ENCODE measurements around the gene PAXX.
A peak's percentile ranks its signal among the peaks of the same experiment; 100 is the strongest.

The PAXX gene

GRCh38 chr9:136945333-136946227, 46.6 kb upstream of the PAXX start:
- no peak overlapping the region for H3K4me3 ChIP-seq (ENCODE audit: low read depth, low read length)
- DNase-seq (ENCODE audit: low read depth, low spot score) = no peak
- TF ChIP-seq, protein P1, sequence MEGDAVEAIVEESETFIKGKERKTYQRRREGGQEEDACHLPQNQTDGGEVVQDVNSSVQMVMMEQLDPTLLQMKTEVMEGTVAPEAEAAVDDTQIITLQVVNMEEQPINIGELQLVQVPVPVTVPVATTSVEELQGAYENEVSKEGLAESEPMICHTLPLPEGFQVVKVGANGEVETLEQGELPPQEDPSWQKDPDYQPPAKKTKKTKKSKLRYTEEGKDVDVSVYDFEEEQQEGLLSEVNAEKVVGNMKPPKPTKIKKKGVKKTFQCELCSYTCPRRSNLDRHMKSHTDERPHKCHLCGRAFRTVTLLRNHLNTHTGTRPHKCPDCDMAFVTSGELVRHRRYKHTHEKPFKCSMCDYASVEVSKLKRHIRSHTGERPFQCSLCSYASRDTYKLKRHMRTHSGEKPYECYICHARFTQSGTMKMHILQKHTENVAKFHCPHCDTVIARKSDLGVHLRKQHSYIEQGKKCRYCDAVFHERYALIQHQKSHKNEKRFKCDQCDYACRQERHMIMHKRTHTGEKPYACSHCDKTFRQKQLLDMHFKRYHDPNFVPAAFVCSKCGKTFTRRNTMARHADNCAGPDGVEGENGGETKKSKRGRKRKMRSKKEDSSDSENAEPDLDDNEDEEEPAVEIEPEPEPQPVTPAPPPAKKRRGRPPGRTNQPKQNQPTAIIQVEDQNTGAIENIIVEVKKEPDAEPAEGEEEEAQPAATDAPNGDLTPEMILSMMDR (IDR thresholded peaks at IDR 0.05; ENCODE audit: low read depth, low read length) = no peak
- in situ Hi-C loops (cut with HindIII; ENCODE audit: low sequenced_read_pairs) = loop anchor here (25.0 kb wide), 1 partner anchor 92 kb away; the partner anchor contains the start of genes ABCA2, FUT7 and NPDC1

GRCh38 chr9:136946228-136947027, 45.8 kb upstream of the PAXX start:
- in situ Hi-C loops (cut with HindIII; ENCODE audit: low sequenced_read_pairs) = loop anchor here (25.0 kb wide), 1 partner anchor 91 kb away; the partner anchor contains the start of genes ABCA2, FUT7 and NPDC1
- H3K4me3 ChIP-seq (ENCODE audit: low read depth, low read length) = no peak overlapping the region
- DNase-seq (ENCODE audit: low read depth, low spot score) = no peak
- TF ChIP-seq, protein P1 (IDR thresholded peaks at IDR 0.05; ENCODE audit: low read depth, low read length) = no peak

DNA sequence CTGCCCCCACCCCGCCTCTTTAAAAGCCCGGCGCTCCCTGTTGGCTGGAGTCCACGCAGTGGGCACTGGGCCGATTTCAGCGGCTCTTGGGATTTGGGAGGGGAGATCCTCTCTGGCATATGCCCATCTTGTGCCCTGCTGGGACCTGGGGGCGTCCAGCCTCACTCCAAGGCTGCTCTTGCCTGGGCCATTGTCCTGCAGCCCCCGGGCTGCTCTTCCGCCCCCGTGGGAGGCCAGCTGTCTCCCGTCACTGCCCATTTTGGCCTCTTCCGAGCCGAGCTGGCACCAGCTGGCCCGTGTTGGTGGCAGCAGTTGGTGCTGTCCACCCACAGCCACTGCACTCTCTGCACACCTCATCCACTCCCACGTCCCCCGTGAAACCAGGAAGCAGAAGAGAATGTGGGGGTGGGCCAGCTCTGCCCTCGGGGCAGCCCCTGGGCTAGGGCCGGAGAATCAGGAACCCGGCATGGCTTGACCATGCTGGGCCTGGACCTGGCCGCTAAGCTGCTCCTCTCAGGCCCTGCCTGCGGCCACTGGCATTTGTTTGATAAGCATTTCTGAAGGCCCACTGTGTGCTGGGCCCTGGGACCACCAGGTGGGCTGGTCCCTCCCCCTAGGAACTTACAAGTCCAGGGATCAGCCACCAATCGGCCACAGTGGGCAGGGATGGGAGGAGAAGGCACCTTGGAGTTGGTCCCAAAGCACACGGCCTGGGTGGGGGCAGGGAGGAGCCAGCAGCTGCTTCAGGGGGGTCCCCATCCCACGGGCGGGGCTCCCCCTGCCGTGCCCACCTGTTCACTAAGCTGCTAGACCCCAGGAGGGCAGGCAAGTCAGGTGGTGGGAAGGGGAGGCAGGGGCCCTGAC, 45.0 kb upstream of the PAXX start:
- DNase-seq (ENCODE audit: low read depth, low spot score) = no peak
- no peak overlapping the region for H3K4me3 ChIP-seq (ENCODE audit: low read depth, low read length)
- in situ Hi-C loops (cut with HindIII; ENCODE audit: low sequenced_read_pairs) = loop anchor here (25.0 kb wide), 1 partner anchor 90 kb away; the partner anchor contains the start of genes ABCA2, FUT7 and NPDC1
- TF ChIP-seq, protein P1 (IDR thresholded peaks at IDR 0.05; ENCODE audit: low read depth, low read length) = no peak

- peak; percentile 10 for DNase-seq (ENCODE audit: low read depth, low spot score)
- TF ChIP-seq, protein P1 (IDR thresholded peaks at IDR 0.05; ENCODE audit: low read depth, low read length) = peak; percentile 61
Observed at GRCh38 chr9:136947955-136948510, 44.2 kb upstream of the PAXX start.

GRCh38 chr9:136949239-136949816, 42.9 kb upstream of the PAXX start:
- in situ Hi-C loops (cut with HindIII; ENCODE audit: low sequenced_read_pairs) = loop anchor here (25.0 kb wide), 1 partner anchor 88 kb away; the partner anchor contains the start of genes ABCA2, FUT7 and NPDC1
- peak overlapping the region; percentile 50 for H3K4me3 ChIP-seq (ENCODE audit: low read depth, low read length)
- DNase-seq (ENCODE audit: low read depth, low spot score) = no peak
- TF ChIP-seq, protein P1 (IDR thresholded peaks at IDR 0.05; ENCODE audit: low read depth, low read length) = no peak

More at GRCh38 chr9:136947955-136948510, 44.2 kb upstream of the PAXX start:
- H3K4me3 ChIP-seq (ENCODE audit: low read depth, low read length) = no peak overlapping the region
- in situ Hi-C loops (cut with HindIII; ENCODE audit: low sequenced_read_pairs) = loop anchor here (25.0 kb wide), 1 partner anchor 89 kb away; the partner anchor contains the start of genes ABCA2, FUT7 and NPDC1

Measured in astrocyte of the spinal cord (primary cell).